Fibroblast of skin of left biceps (primary cell): ENCODE data around the gene XPO6.

ENCODE experiments used
- DNase-seq, 2 experiments: peaks; one replicate each; pipeline ENCODE4 v3.0.0-alpha.2; 2013; ENCODE audit warnings: low read depth in 2 of 2

XPO6 gene

GRCh38 chr16:28183484-28183883 is 28.3 kb downstream of the XPO6 start:
- DNase-seq, result no peak

GRCh38 chr16:28182801-28183200 is 29.0 kb downstream of the XPO6 start:
- DNase-seq, result no peak

- DNase-seq, result no peak
These were observed 29.6 kb downstream of the XPO6 start for GRCh38 chr16:28182183-28182582.

GRCh38 chr16:28181515-28181914 is 30.2 kb downstream of the XPO6 start:
- DNase-seq, result peak; percentile 87 to 88

GRCh38 chr16:28180655-28181460 is 30.9 kb downstream of the XPO6 start:
- DNase-seq, result no peak

DNA sequence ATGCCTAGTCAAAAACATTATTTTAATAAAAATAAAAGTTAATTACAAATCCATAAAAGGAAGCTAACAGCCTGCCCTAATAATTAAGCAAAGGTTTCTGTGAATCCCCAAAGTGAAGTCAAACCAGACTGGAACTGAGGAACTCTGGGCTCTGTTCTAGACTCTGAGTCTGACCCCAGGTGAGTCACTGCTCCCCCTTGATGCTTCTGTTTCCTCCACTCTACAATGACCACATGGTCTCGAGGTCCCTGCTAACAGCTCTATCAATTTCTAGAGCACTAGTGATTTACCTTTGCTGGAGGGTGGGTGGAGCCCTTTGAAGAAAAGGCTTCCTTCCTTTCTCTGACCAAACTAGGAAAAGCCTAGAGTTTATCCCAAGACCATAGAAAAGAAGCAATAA is 32.4 kb downstream of the XPO6 start:
- DNase-seq, result no peak

DNA sequence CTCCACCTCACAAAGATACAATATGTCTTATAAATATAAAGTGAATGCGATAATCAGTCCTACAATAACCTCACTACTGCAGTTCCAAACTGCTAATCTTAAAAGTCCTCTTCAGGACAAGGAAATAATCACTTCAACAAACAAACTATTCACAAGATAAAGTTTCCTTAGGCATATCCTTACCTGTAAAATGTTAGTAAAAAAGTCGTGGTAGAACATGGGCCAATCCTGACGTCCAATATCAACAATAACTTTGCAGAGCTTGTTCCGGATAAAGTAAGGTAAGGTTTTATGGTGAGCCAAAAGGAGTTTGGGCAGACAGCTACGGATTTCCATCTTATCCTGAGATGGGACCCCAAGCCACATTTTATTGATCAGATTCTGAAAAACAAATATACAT is 36.0 kb downstream of the XPO6 start:
- no peak for DNase-seq

DNA sequence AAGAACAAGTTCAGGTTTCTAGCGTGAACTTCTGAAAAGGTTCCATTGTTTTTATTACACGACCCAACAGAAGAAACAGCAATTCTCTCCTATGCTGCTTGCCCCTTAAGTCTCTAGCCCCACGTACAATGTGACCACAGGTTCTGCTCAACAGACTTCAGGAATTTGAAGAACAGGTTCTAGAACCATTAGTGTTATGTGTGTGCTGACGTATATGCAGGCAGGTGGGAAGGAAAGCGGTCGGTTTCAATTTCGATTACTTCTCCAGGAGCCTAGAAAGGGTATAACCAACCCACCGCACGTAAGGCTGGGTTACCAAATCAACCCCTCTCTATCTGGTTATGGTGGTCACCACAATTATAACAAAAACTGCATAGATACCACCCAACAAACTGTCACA is 39.4 kb downstream of the XPO6 start:
- no peak for DNase-seq

DNA sequence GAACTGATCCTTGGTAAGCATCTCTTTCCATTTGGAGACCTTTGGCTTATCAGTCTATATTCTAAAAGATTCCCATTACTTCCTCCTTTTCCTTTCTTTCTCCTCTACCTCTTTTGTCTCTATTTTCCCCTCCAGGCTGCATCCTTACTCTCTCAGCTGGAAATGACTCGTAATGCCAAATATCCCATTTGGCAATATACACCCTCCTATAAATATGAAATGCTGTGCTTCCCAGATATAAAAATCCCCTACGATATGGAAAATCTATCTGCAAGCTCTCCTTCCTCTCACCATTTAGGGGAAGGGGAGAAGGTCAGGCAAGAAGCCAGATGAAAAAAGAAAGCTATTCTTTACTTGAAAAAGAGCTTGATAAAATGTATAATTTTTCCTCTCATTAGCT is 39.9 kb downstream of the XPO6 start:
- DNase-seq, result no peak

- DNase-seq, result no peak
These were observed 42.7 kb downstream of the XPO6 start for GRCh38 chr16:28168991-28169554.

- no peak for DNase-seq
These were observed 44.0 kb downstream of the XPO6 start for GRCh38 chr16:28167730-28168129.

DNA sequence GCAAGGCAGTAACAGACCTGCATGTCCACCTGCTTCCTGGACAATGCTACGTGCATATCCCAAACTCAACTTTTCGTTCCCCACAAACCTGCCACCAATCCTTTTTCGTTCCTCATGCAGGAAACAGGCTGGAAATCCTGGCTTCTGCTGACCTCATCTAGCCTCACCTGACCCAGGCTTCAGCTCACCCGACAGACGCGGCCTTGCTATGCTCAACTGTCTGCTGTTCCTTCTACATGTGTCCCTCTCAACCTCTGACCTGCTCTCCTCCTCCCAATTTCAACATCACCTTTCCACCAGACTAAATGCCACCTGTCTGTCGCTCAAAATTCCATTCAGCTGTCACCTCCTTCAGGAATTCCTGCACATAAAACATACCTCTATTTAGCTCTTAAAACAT is 44.5 kb downstream of the XPO6 start:
- DNase-seq, result no peak

DNA sequence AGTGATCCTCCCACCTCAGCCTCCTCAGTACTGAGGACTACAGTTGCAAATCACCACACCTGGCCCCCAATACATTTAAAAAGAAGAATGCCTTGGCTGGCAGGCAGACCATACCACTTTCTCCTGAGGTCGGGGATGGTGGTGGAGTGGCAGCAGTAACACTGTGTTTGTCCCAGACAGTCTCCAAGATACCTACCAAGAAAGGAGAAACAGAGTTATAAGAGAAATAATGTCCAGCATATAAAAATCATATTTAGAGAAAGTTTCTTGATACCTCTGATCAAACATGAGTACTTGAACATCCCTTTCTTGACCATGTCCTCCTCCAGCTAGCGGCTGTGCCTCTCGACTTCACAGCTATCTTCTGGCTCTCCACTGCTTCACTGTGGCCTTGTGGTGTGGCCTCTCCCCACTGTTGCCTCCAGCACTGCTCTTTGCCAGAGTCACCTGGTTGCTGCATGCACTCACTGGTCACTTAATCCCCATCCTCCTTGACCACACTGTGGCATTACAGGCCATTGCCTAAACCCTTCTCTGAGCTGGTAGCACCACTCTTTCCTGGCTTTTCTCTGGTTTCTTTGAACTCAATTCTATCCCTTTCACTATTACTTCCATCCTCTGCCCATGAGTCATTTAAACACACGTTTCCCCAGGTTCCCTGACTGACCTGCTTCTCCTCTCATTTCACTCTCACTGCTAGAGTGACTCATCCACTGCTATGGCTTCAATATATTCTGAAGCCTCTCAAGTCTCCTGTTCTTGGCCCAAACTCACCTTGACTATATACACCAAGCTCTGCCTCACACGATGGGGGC is 45.2 kb downstream of the XPO6 start:
- DNase-seq, result no peak

- no peak for DNase-seq
These were observed 46.2 kb downstream of the XPO6 start for GRCh38 chr16:28165598-28165997.

- peak; percentile 30 to 43 for DNase-seq
These were observed 47.6 kb downstream of the XPO6 start for GRCh38 chr16:28164140-28164539.

DNA sequence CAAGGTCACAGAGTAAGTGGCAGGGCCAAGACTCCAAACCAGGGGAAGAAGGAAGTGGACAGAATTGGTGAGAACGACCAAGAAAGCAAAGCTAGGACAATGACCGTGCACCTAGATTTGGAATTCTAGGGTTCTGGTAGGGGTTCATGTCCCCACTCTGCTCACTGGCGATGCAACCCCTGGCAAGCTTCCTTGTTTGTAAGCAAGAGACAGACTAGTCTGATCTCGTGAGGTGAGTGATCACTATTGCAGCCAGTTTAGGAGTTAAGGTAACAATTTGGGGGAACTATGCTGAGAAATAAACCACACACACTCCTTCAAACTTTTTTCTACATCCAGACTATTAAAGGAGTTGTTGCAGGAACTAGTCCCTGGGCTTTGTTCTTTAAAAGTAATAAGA is 48.1 kb downstream of the XPO6 start:
- no peak for DNase-seq

GRCh38 chr16:28162326-28162877 is 49.4 kb downstream of the XPO6 start:
- no peak for DNase-seq

DNA sequence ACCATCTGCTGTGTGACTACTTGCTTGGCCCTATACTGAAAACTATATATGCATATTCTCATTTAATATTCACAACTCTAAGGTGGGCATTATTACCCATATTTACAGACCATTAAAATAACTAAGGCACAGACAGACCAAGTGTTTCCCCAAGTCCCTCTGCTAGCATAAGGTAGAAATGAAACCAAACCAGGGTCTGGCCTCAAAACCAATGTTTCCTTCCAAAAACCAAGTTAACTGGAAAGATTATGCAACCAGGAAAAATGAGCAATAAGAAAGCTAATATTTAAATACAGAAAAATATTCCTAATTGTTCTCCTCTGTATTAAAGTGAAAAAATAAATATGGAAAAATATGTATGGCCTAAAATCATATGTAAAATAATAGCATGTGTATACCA is 50.1 kb downstream of the XPO6 start:
- no peak for DNase-seq

DNA sequence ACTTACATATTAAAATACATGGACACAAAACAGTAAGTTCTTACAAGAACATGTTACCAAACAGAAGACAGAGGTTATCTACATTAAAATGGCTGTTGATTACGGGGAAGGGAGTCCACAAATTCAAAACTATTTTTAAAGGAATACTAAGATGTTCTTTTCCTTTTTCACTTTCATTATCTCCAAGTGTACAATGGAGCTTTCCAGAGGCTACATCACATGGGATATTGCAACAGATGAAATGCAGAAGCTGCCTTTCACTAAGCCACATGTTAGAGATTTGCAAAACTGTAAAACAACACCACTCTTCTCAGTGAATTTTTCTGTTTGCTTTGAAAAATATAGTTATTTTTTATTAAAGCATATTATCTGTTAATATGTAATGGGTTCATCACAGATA is 53.6 kb downstream of the XPO6 start:
- no peak for DNase-seq

GRCh38 chr16:28156056-28156680 is 55.6 kb downstream of the XPO6 start:
- DNase-seq, result no peak

DNA sequence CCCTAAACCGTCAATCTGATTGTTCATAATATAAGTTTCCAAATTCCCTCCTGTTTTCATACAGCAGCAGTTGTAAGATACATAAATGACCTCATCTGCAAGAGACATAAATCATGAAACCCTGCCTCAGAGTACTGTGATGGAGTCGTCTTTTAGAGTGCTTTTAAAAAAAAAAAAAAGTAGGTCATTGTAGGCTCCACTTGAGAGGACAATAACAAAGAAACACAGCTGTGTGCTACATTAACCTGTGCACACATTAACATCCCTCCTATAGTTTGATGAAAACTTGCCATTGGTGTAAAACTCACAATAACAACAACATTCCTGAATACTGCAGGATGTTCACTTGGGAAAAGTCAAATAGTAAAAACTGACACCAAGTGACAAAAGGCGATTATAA is 56.5 kb downstream of the XPO6 start:
- DNase-seq, result no peak

DNA sequence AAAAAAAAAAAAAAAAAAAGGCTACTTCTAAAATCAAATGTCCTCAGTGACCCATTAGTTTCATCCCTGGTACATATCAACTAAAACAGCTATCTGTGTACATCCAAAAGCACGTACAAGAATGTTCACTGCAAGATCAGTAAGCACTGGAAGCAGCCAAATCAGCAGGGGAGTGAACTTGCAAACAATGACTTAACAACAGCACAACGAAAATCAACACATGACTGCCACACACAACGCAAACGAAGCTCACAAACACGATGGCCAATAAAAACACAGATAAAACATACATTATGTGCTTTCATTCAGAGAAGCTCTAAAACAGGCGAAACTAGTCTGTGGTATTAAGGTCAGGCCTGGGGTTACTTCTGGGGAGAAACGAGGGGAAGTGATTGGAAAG is 60.6 kb downstream of the XPO6 start:
- no peak for DNase-seq
